HCT116 (cell line): ENCODE measurements around the gene PHLDA1. TPM values are rescaled to one million over a fixed set of nuclear protein-coding genes. Genes with fewer than 3 reads are reported as not detected.

Experiments used
- ATAC-seq: fragments of 200-7000 bp; cut with Tn5 transposase; 2 replicates; pipeline ENCODE4 v1.9.1; 2020; ENCODE audit warnings: mild to moderate bottlenecking, moderate library complexity
- BruUV-seq: library from RNA; stranded (reverse); fragments of 400-500 nt; replicated peaks from 2 replicates; lab custom pipeline; 2021; lab: Mats Ljungman, UMichigan
- CTCF ChIA-PET: fragments of 300-600 bp; sonication (Branson Sonifier 250); formaldehyde crosslinking; loops from one replicate; lab custom pipeline; 2021; ENCODE audit warnings: antibody characterized with exemption; lab: Charles Lee
- POLR2A ChIA-PET: fragments of 300-600, 350-600 bp; sonication (Branson Sonifier 250); formaldehyde crosslinking; loops from one replicate; lab custom pipeline; 2021; ENCODE audit warnings: antibody characterized with exemption; lab: Charles Lee
- RAD21 ChIA-PET, 2 experiments: fragments of 300-600 bp; sonication (Branson Sonifier 250); formaldehyde crosslinking; loops; one replicate each; lab custom pipeline; 2023; ENCODE audit warnings: low total read pairs in 2 of 2; ENCODE audit not compliant: uncharacterized antibody in 2 of 2, unreplicated experiment in 2 of 2, low non-redundant PET in 1 of 2; lab: Charles Lee
- DNase-seq: peaks from one replicate; pipeline ENCODE4 v3.0.0-alpha.2; 2010; ENCODE audit warnings: low read depth, low spot score
- H2AFZ ChIP-seq: fragments of 200-600 bp; shearing (Covaris generic), sonication (generic); 2 replicates; pipeline ENCODE4 v1.6.1; 2017; ENCODE audit warnings: low read depth, mixed run types, mixed read lengths, antibody characterized with exemption, low read length; ENCODE audit not compliant: poor library complexity, severe bottlenecking
- H3K27ac ChIP-seq: 2 replicates; pipeline ENCODE4 v1.5.1; 2012; ENCODE audit warnings: low read depth, low read length
- H3K27me3 ChIP-seq: fragments of 200-600 bp; sonication (generic); 2 replicates; pipeline ENCODE4 v1.6.1; 2016; ENCODE audit warnings: mixed run types, low read length, mixed read lengths; ENCODE audit not compliant: insufficient read depth
- H3K36me3 ChIP-seq, 2 experiments: fragments of 200-500 bp in 1 of 2; fragments of 200-600 bp in 1 of 2; sonication (Bioruptor generic) in 1 of 2; sonication (generic) in 1 of 2; 2 replicates each; pipeline versions ENCODE4 v1.5.1 to v1.6.1; 2014 to 2016; ENCODE audit warnings: low read length in 2 of 2, inconsistent platforms in 1 of 2, mixed read lengths in 1 of 2, mixed run types in 1 of 2; ENCODE audit not compliant: insufficient read depth in 2 of 2, control insufficient read depth in 1 of 2
- H3K4me1 ChIP-seq, 2 experiments: fragments of 200-600 bp in 1 of 2; sonication (generic) in 1 of 2; 2 replicates each; pipeline versions ENCODE4 v1.5.1 to v1.6.1; 2012 to 2017; ENCODE audit warnings: low read length in 2 of 2, inconsistent platforms in 1 of 2, mild to moderate bottlenecking in 1 of 2, mixed read lengths in 1 of 2, mixed run types in 1 of 2, moderate library complexity in 1 of 2; ENCODE audit not compliant: insufficient read depth in 2 of 2, control insufficient read depth in 1 of 2
- H3K4me2 ChIP-seq: fragments of 200-600 bp; sonication (generic); 2 replicates; pipeline ENCODE4 v1.6.1; 2017; ENCODE audit warnings: mixed run types, low read length, mixed read lengths
- H3K4me3 ChIP-seq, 2 experiments: fragments of 200-600 bp in 1 of 2; sonication (generic) in 1 of 2; replicated peaks in 1 of 2; 2 replicates each; pipeline ENCODE4 v1.5.1; 2011 to 2016; ENCODE audit warnings: low read length in 2 of 2, control low read depth in 1 of 2, low read depth in 1 of 2, mild to moderate bottlenecking in 1 of 2, mixed read lengths in 1 of 2, mixed run types in 1 of 2
- H3K79me2 ChIP-seq: fragments of 200-600 bp; sonication (generic); 2 replicates; pipeline ENCODE4 v1.6.1; 2017; ENCODE audit warnings: mild to moderate bottlenecking, mixed run types, low read length, moderate library complexity, mixed read lengths; ENCODE audit not compliant: insufficient read depth
- H3K9ac ChIP-seq: fragments of 200-600 bp; sonication (generic); 2 replicates; pipeline ENCODE4 v1.6.1; 2016; ENCODE audit warnings: low read length, mixed read lengths
- H3K9me2 ChIP-seq: fragments of 200-600 bp; sonication (generic), shearing (Covaris generic); 2 replicates; pipeline ENCODE4 v1.6.1; 2017; ENCODE audit warnings: mixed run types, mild to moderate bottlenecking, moderate library complexity; ENCODE audit not compliant: insufficient read depth
- H3K9me3 ChIP-seq, 2 experiments: fragments of 200-500 bp in 1 of 2; fragments of 200-600 bp in 1 of 2; sonication (Bioruptor generic) in 1 of 2; sonication (generic) in 1 of 2; 2 replicates each; pipeline ENCODE4 v1.6.1; 2014 to 2017; ENCODE audit warnings: low read length in 2 of 2, mixed read lengths in 2 of 2, inconsistent platforms in 1 of 2, low read depth in 1 of 2, mild to moderate bottlenecking in 1 of 2, mixed run types in 1 of 2, moderate library complexity in 1 of 2; ENCODE audit not compliant: control insufficient read depth in 1 of 2, insufficient read depth in 1 of 2
- H4K20me1 ChIP-seq: fragments of 200-600 bp; sonication (generic), shearing (Covaris generic); 2 replicates; pipeline ENCODE4 v1.6.1; 2017; ENCODE audit warnings: mixed run types, mild to moderate bottlenecking, moderate library complexity; ENCODE audit not compliant: insufficient read depth
- CBX3 ChIP-seq: IDR thresholded peaks from 2 replicates; pipeline ENCODE4 v1.6.1; 2012; ENCODE audit warnings: low read depth
- CEBPB ChIP-seq: IDR thresholded peaks from 2 replicates; pipeline ENCODE4 v1.6.1; 2012; ENCODE audit warnings: low read depth
- EGR1 ChIP-seq: IDR thresholded peaks from 2 replicates; pipeline ENCODE4 v1.6.1; 2012; ENCODE audit warnings: low read depth
- ELF1 ChIP-seq: IDR thresholded peaks from 2 replicates; pipeline ENCODE4 v1.6.1; 2012; ENCODE audit warnings: low read depth, borderline replicate concordance
- EZH2phosphoT487 ChIP-seq: fragments of 200-600 bp; IDR thresholded peaks from 2 replicates; pipeline ENCODE4 v1.6.1; 2018; ENCODE audit warnings: antibody characterized with exemption, borderline replicate concordance
- FOSL1 ChIP-seq: IDR thresholded peaks from 2 replicates; pipeline ENCODE4 v1.6.1; 2012; ENCODE audit warnings: low read depth
- JUND ChIP-seq: IDR thresholded peaks from 2 replicates; pipeline ENCODE4 v1.6.1; 2012
- POLR2AphosphoS5 ChIP-seq: IDR thresholded peaks from 2 replicates; pipeline ENCODE4 v1.6.1; 2011; ENCODE audit warnings: mild to moderate bottlenecking, low read depth, low read length, moderate library complexity
- SIN3A ChIP-seq: IDR thresholded peaks from 2 replicates; pipeline ENCODE4 v1.6.1; 2012; ENCODE audit warnings: low read depth
- SP1 ChIP-seq: IDR thresholded peaks from 2 replicates; pipeline ENCODE4 v1.6.1; 2012; ENCODE audit warnings: low read depth
- TCF7L2 ChIP-seq: IDR thresholded peaks from 2 replicates; pipeline ENCODE4 v1.7.0; 2011; ENCODE audit warnings: borderline replicate concordance, inconsistent platforms; ENCODE audit not compliant: insufficient read depth, insufficient read length; ENCODE audit errors: extremely low read depth
- ZNF274 ChIP-seq: fragments of 200-500 bp; sonication (Bioruptor generic); IDR thresholded peaks from 2 replicates; pipeline ENCODE4 v1.6.1; 2014; ENCODE audit warnings: mild to moderate bottlenecking, low read depth, low read length, inconsistent platforms
- intact Hi-C: fragments of 100-400 bp; cut with micrococcal nuclease; formaldehyde crosslinking; loops from 2 replicates; pipeline ENCODE4 v1.10.0; 2022
- total RNA-seq: library from RNA; stranded (reverse); gene quantifications from one replicate; pipeline ENCODE4 v1.2.1, GENCODE V29; 2021; ENCODE audit not compliant: unreplicated experiment
- TF ChIP-seq, protein P1 (sequence below), 3 experiments: fragments of 200-600 bp in 1 of 3; sonication (generic) in 1 of 3; IDR thresholded peaks in 2 of 3; conservative IDR thresholded peaks in 1 of 3; 2 replicates each; pipeline ENCODE4 v1.5.1; 2012 to 2017; ENCODE audit warnings: low read depth in 2 of 3, low read length in 2 of 3, antibody characterized with exemption in 1 of 3, borderline replicate concordance in 1 of 3, control low read depth in 1 of 3, mild to moderate bottlenecking in 1 of 3, mixed read lengths in 1 of 3, mixed run types in 1 of 3, moderate library complexity in 1 of 3; ENCODE audit not compliant: insufficient read depth in 1 of 3
- TF ChIP-seq, protein P2 (sequence below): IDR thresholded peaks from 2 replicates; pipeline ENCODE4 v1.6.1; 2012
- TF ChIP-seq, protein P3 (sequence below): IDR thresholded peaks from 2 replicates; pipeline ENCODE4 v1.6.1; 2012; ENCODE audit warnings: low read depth
- TF ChIP-seq, protein P4 (sequence below): IDR thresholded peaks from 2 replicates; pipeline ENCODE4 v1.6.1; 2012

The PHLDA1 gene
- total RNA-seq, 1 experiment from 2014 or later, result 231 TPM

DNA sequence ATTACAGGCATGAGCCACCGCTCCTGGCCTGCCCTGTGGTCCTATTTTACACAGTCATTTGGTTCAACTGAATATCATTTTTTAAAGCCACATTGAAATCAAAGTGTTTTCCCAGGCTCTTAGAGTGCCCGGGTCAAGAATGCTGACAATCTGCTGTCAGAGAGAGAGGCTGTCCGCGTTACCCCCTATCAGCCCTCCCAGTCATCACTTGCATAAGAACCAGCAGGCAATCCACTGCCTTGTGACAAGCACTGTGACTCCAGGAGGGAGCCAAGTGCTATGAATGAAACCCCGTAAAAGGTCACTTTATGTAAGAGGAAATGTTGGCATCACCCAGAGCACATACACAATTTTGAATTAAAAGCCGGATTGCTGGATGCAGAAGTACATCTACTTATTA, 13.5 kb downstream of the PHLDA1 start:
- intact Hi-C loops, result loop anchor here (2.0 kb wide), 1 partner anchor 361 kb away; no protein-coding TSS in a partner anchor
- peak overlapping the region; percentile 60 for H3K9ac ChIP-seq
- no peaks in the 10 kb centered on the region for H4K20me1 ChIP-seq
- H3K9me2 ChIP-seq, result no peaks in the 10 kb centered on the region
- no peaks in the 10 kb centered on the region for H3K36me3 ChIP-seq
- peak overlapping the region; percentile 88 for H3K27ac ChIP-seq
- CTCF ChIA-PET, result no interaction called here
- RAD21 ChIA-PET, result no interaction called here
- peak; percentile 58 for ATAC-seq
- peak overlapping the region; percentile 52 for H3K4me2 ChIP-seq
- no peaks in the 10 kb centered on the region for H3K27me3 ChIP-seq
- TF ChIP-seq SP1, result no peak; the same call in 1 of the 2 replicates
- TF ChIP-seq, protein P1, sequence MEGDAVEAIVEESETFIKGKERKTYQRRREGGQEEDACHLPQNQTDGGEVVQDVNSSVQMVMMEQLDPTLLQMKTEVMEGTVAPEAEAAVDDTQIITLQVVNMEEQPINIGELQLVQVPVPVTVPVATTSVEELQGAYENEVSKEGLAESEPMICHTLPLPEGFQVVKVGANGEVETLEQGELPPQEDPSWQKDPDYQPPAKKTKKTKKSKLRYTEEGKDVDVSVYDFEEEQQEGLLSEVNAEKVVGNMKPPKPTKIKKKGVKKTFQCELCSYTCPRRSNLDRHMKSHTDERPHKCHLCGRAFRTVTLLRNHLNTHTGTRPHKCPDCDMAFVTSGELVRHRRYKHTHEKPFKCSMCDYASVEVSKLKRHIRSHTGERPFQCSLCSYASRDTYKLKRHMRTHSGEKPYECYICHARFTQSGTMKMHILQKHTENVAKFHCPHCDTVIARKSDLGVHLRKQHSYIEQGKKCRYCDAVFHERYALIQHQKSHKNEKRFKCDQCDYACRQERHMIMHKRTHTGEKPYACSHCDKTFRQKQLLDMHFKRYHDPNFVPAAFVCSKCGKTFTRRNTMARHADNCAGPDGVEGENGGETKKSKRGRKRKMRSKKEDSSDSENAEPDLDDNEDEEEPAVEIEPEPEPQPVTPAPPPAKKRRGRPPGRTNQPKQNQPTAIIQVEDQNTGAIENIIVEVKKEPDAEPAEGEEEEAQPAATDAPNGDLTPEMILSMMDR (IDR thresholded peaks at IDR 0.05 in 2 of 3, conservative IDR thresholded peaks at IDR 0.05 in 1 of 3; ENCODE audit: borderline replicate concordance in 1 of 3, insufficient read depth in 1 of 3, low read depth in 2 of 3, low read length in 2 of 3), result no peak
- TF ChIP-seq TCF7L2, result no peak
- no peak for TF ChIP-seq EGR1
- TF ChIP-seq CEBPB, result 0 out of 2 replicates have a peak, but pooled peaks have one; percentile 20
- no peak for TF ChIP-seq FOSL1
- TF ChIP-seq, protein P2, sequence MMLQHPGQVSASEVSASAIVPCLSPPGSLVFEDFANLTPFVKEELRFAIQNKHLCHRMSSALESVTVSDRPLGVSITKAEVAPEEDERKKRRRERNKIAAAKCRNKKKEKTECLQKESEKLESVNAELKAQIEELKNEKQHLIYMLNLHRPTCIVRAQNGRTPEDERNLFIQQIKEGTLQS, result no peak
- TF ChIP-seq, protein P3, sequence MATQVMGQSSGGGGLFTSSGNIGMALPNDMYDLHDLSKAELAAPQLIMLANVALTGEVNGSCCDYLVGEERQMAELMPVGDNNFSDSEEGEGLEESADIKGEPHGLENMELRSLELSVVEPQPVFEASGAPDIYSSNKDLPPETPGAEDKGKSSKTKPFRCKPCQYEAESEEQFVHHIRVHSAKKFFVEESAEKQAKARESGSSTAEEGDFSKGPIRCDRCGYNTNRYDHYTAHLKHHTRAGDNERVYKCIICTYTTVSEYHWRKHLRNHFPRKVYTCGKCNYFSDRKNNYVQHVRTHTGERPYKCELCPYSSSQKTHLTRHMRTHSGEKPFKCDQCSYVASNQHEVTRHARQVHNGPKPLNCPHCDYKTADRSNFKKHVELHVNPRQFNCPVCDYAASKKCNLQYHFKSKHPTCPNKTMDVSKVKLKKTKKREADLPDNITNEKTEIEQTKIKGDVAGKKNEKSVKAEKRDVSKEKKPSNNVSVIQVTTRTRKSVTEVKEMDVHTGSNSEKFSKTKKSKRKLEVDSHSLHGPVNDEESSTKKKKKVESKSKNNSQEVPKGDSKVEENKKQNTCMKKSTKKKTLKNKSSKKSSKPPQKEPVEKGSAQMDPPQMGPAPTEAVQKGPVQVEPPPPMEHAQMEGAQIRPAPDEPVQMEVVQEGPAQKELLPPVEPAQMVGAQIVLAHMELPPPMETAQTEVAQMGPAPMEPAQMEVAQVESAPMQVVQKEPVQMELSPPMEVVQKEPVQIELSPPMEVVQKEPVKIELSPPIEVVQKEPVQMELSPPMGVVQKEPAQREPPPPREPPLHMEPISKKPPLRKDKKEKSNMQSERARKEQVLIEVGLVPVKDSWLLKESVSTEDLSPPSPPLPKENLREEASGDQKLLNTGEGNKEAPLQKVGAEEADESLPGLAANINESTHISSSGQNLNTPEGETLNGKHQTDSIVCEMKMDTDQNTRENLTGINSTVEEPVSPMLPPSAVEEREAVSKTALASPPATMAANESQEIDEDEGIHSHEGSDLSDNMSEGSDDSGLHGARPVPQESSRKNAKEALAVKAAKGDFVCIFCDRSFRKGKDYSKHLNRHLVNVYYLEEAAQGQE, result no peak
- TF ChIP-seq, protein P4, sequence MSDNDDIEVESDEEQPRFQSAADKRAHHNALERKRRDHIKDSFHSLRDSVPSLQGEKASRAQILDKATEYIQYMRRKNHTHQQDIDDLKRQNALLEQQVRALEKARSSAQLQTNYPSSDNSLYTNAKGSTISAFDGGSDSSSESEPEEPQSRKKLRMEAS, result no peak
- no peak for TF ChIP-seq SIN3A
- no peak for TF ChIP-seq ZNF274
- no peak for TF ChIP-seq EZH2phosphoT487
- no peak for TF ChIP-seq CBX3
- no peak for TF ChIP-seq POLR2AphosphoS5
- TF ChIP-seq ELF1, result no peak
- peak; percentile 29; the same call in 1 of the 2 replicates for TF ChIP-seq JUND
- TF ChIP-seq, all 23 proteins: peak for 2
- no peak for DNase-seq
- POLR2A ChIA-PET, result no interaction called here
- Histone ChIP-seq H2AFZ (no peak overlapping the region), H3K4me1 (peaks cover 52 to 75% of the 10 kb centered on the region in 2 experiments), H3K4me3 (no peak overlapping the region), H3K79me2 (no peaks in the 10 kb centered on the region), H3K9me3 (no peaks in the 10 kb centered on the region)
- no TSS peak for BruUV-seq
